ENCODE measurements around the gene SELENOF. TPM values are rescaled to one million over a fixed set of nuclear protein-coding genes. Genes with fewer than 3 reads are reported as not detected.

Gene SELENOF
- total RNA-seq, 4 donors from 2014 or later = 46.1 to 119 (median 98.0) TPM

- TF ChIP-seq POLR2A (IDR thresholded peaks at IDR 0.05) (no peak), CTCF (IDR thresholded peaks at IDR 0.05) (no peak)
- no peak for DNase-seq
- H3K4me1 ChIP-seq = peaks cover 0 to 4% (median 0%) of the 10 kb centered on the region in 3 donors
- H3K27ac ChIP-seq = peak overlapping the region in 1 of 4 donors; percentile 22
- no peak overlapping the region for H3K4me3 ChIP-seq
- H3K36me3 ChIP-seq = peaks cover 0 to 15% (median 0%) of the 10 kb centered on the region in 3 donors
- H3K27me3 ChIP-seq = no peaks in the 10 kb centered on the region
- WGBS, 2 donors = 47 to 64% methylated on average over 1 of the region's 1 CpG
- intact Hi-C loops (cut with DNase I) = no loop called here
- H3K9me3 ChIP-seq = no peaks in the 10 kb centered on the region
Observed at GRCh38 chr1:86861424-86861823, 52.5 kb downstream of the SELENOF start.

- 92 to 100% methylated on average over 1 of the region's 1 CpG for WGBS, 2 donors
- intact Hi-C loops (cut with DNase I) = no loop called here
Observed at GRCh38 chr1:86860424-86860823, 53.5 kb downstream of the SELENOF start.

GRCh38 chr1:86860020-86860419, 53.9 kb downstream of the SELENOF start:
- DNase-seq = no peak
- H3K27ac ChIP-seq = no peak overlapping the region
- H3K27me3 ChIP-seq = no peaks in the 10 kb centered on the region
- no peaks in the 10 kb centered on the region for H3K9me3 ChIP-seq
- intact Hi-C loops (cut with DNase I) = no loop called here
- H3K36me3 ChIP-seq = peaks cover 0 to 15% (median 0%) of the 10 kb centered on the region in 3 donors
- TF ChIP-seq POLR2A (IDR thresholded peaks at IDR 0.05) (no peak), CTCF (IDR thresholded peaks at IDR 0.05) (no peak)
- H3K4me1 ChIP-seq = peaks cover 0 to 4% (median 0%) of the 10 kb centered on the region in 3 donors
- H3K4me3 ChIP-seq = no peak overlapping the region
- 88 to 97% methylated on average over 2 of the region's 2 CpGs for WGBS, 2 donors

More at GRCh38 chr1:86860424-86860823, 53.5 kb downstream of the SELENOF start:
- Histone ChIP-seq H3K4me1 (peaks cover 0 to 4% (median 0%) of the 10 kb centered on the region in 3 donors), H3K36me3 (peaks cover 0 to 15% (median 0%) of the 10 kb centered on the region in 3 donors), H3K4me3 (no peak overlapping the region), H3K9me3 (no peaks in the 10 kb centered on the region), H3K27ac (no peak overlapping the region), H3K27me3 (no peaks in the 10 kb centered on the region)
- DNase-seq = no peak
- TF ChIP-seq CTCF (IDR thresholded peaks at IDR 0.05) = no peak

- WGBS, 2 donors = 92 to 93% methylated on average over 3 of the region's 3 CpGs
- Histone ChIP-seq H3K4me1 (peaks cover 0 to 4% (median 0%) of the 10 kb centered on the region in 3 donors), H3K9me3 (no peaks in the 10 kb centered on the region), H3K36me3 (peaks cover 0 to 15% (median 0%) of the 10 kb centered on the region in 3 donors), H3K27ac (no peak overlapping the region), H3K4me3 (no peak overlapping the region), H3K27me3 (no peaks in the 10 kb centered on the region)
- TF ChIP-seq CTCF (IDR thresholded peaks at IDR 0.05) (no peak), POLR2A (IDR thresholded peaks at IDR 0.05) (no peak)
- intact Hi-C loops (cut with DNase I) = no loop called here
- no peak for DNase-seq
Observed at GRCh38 chr1:86858524-86859261, 55.2 kb downstream of the SELENOF start.

GRCh38 chr1:86856196-86856595, 57.7 kb downstream of the SELENOF start:
- 89 to 92% methylated on average over 6 of the region's 6 CpGs for WGBS, 2 donors
- Histone ChIP-seq H3K36me3 (no peaks in the 10 kb centered on the region), H3K9me3 (no peaks in the 10 kb centered on the region), H3K4me3 (no peak overlapping the region), H3K27ac (no peak overlapping the region), H3K27me3 (no peaks in the 10 kb centered on the region), H3K4me1 (no peaks in the 10 kb centered on the region)
- no peak for DNase-seq
- TF ChIP-seq CTCF (IDR thresholded peaks at IDR 0.05) (no peak), POLR2A (IDR thresholded peaks at IDR 0.05) (no peak)
- intact Hi-C loops (cut with DNase I) = no loop called here

All from esophagus squamous epithelium (tissue), 5 donors.